ENCODE results near the gene ULBP1.
"Not testable (repeated sequence)": the region's sequence is repeated elsewhere in the genome, so short reads cannot be mapped to it uniquely, and the experiment has no call there.

The ULBP1 gene

GRCh38 chr6:149933461-149933860, 30.3 kb upstream of the ULBP1 start:
- no peak for DNase-seq (ENCODE audit: low read depth)

GRCh38 chr6:149934249-149935156, 29.2 kb upstream of the ULBP1 start:
- peak; percentile 75 for DNase-seq (ENCODE audit: low read depth)

GRCh38 chr6:149935246-149935645, 28.5 kb upstream of the ULBP1 start:
- DNase-seq (ENCODE audit: low read depth): peak; percentile 30

- no peak for DNase-seq (ENCODE audit: low read depth)
These were observed 28.1 kb upstream of the ULBP1 start for GRCh38 chr6:149935668-149936067.

GRCh38 chr6:149936743-149937142, 27.0 kb upstream of the ULBP1 start:
- DNase-seq (ENCODE audit: low read depth): no peak

GRCh38 chr6:149938013-149938570, 25.7 kb upstream of the ULBP1 start:
- DNase-seq (ENCODE audit: low read depth): not testable (repeated sequence)

- peak; percentile 41 for DNase-seq (ENCODE audit: low read depth)
These were observed 25.0 kb upstream of the ULBP1 start for GRCh38 chr6:149938571-149939355.

GRCh38 chr6:149939356-149939648, 24.4 kb upstream of the ULBP1 start:
- no peak for DNase-seq (ENCODE audit: low read depth)

- no peak for DNase-seq (ENCODE audit: low read depth)
These were observed 23.7 kb upstream of the ULBP1 start for GRCh38 chr6:149939909-149940671.

- no peak for DNase-seq (ENCODE audit: low read depth)
These were observed 23.1 kb upstream of the ULBP1 start for GRCh38 chr6:149940672-149940982.

- peak; percentile 98 for DNase-seq (ENCODE audit: low read depth)
These were observed 21.9 kb upstream of the ULBP1 start, which contains the start of gene ULBP2 for GRCh38 chr6:149941583-149942460. Gene ULBP2, plus strand, starts transcription at chr6:149942014. Its CDS starts 59 bp downstream, at chr6:149942073.

- DNase-seq (ENCODE audit: low read depth): peak; percentile 17
These were observed 21.3 kb upstream of the ULBP1 start for GRCh38 chr6:149942461-149942829.

GRCh38 chr6:149943321-149943720, 20.4 kb upstream of the ULBP1 start:
- DNase-seq (ENCODE audit: low read depth): not testable (repeated sequence)

- DNase-seq (ENCODE audit: low read depth): not testable (repeated sequence)
These were observed 18.5 kb upstream of the ULBP1 start for GRCh38 chr6:149945276-149945675.

- DNase-seq (ENCODE audit: low read depth): not testable (repeated sequence)
These were observed 17.1 kb upstream of the ULBP1 start for GRCh38 chr6:149946631-149947030.

GRCh38 chr6:149947533-149947932, 16.2 kb upstream of the ULBP1 start:
- DNase-seq (ENCODE audit: low read depth): not testable (repeated sequence)

GRCh38 chr6:149948011-149948410, 15.7 kb upstream of the ULBP1 start:
- no peak for DNase-seq (ENCODE audit: low read depth)

GRCh38 chr6:149948616-149949015, 15.1 kb upstream of the ULBP1 start:
- DNase-seq (ENCODE audit: low read depth): no peak

- DNase-seq (ENCODE audit: low read depth): no peak
These were observed 13.3 kb upstream of the ULBP1 start for GRCh38 chr6:149950423-149950822.

GRCh38 chr6:149951096-149951495, 12.6 kb upstream of the ULBP1 start:
- no peak for DNase-seq (ENCODE audit: low read depth)

- no peak for DNase-seq (ENCODE audit: low read depth)
These were observed 12.1 kb upstream of the ULBP1 start for GRCh38 chr6:149951626-149952025.
